ENCODE data around the gene PDGFC. TPM values are rescaled to one million over a fixed set of nuclear protein-coding genes. Genes with fewer than 3 reads are reported as not detected.

Gene PDGFC
- total RNA-seq, 1 experiment from 2014 or later, result 5.3 TPM

GRCh38 chr4:156913234-156913633 lies 58.4 kb downstream of the PDGFC start (continued):
- no peak for TF ChIP-seq HMGXB4 (CRISPR knock-in tag; IDR thresholded peaks at IDR 0.05)
- no peak for TF ChIP-seq CREB1 (CRISPR knock-in tag; IDR thresholded peaks at IDR 0.05)
- TF ChIP-seq, protein P1, sequence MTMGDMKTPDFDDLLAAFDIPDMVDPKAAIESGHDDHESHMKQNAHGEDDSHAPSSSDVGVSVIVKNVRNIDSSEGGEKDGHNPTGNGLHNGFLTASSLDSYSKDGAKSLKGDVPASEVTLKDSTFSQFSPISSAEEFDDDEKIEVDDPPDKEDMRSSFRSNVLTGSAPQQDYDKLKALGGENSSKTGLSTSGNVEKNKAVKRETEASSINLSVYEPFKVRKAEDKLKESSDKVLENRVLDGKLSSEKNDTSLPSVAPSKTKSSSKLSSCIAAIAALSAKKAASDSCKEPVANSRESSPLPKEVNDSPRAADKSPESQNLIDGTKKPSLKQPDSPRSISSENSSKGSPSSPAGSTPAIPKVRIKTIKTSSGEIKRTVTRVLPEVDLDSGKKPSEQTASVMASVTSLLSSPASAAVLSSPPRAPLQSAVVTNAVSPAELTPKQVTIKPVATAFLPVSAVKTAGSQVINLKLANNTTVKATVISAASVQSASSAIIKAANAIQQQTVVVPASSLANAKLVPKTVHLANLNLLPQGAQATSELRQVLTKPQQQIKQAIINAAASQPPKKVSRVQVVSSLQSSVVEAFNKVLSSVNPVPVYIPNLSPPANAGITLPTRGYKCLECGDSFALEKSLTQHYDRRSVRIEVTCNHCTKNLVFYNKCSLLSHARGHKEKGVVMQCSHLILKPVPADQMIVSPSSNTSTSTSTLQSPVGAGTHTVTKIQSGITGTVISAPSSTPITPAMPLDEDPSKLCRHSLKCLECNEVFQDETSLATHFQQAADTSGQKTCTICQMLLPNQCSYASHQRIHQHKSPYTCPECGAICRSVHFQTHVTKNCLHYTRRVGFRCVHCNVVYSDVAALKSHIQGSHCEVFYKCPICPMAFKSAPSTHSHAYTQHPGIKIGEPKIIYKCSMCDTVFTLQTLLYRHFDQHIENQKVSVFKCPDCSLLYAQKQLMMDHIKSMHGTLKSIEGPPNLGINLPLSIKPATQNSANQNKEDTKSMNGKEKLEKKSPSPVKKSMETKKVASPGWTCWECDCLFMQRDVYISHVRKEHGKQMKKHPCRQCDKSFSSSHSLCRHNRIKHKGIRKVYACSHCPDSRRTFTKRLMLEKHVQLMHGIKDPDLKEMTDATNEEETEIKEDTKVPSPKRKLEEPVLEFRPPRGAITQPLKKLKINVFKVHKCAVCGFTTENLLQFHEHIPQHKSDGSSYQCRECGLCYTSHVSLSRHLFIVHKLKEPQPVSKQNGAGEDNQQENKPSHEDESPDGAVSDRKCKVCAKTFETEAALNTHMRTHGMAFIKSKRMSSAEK (CRISPR knock-in tag; IDR thresholded peaks at IDR 0.05; ENCODE audit: borderline replicate concordance), result no peak
- no peak for TF ChIP-seq RORB (CRISPR knock-in tag; IDR thresholded peaks at IDR 0.05)
- no peak for TF ChIP-seq NR2C2 (CRISPR knock-in tag; IDR thresholded peaks at IDR 0.05)
- TF ChIP-seq, protein P2, sequence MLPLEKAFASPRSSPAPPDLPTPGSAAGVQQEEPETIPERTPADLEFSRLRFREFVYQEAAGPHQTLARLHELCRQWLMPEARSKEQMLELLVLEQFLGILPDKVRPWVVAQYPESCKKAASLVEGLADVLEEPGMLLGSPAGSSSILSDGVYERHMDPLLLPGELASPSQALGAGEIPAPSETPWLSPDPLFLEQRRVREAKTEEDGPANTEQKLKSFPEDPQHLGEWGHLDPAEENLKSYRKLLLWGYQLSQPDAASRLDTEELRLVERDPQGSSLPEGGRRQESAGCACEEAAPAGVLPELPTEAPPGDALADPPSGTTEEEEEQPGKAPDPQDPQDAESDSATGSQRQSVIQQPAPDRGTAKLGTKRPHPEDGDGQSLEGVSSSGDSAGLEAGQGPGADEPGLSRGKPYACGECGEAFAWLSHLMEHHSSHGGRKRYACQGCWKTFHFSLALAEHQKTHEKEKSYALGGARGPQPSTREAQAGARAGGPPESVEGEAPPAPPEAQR (CRISPR knock-in tag; IDR thresholded peaks at IDR 0.05), result no peak

DNA sequence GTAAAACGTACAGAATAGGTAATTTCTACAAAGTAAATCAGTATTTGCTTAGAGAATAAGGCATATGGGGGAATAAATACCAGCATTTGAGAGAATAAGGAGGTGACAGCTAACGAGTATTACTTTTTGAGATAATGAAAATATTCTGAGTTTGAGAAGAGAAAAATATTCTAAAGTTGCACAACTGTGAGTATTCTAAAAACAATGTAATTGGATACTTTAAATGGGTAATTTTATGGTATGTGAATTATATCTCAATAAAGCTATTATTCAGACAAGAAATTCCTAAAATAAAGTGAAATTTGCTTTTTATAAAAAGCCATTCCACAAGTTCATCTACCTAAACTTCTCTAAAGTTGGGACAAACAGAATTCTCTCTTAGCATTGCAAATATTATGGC lies 62.6 kb downstream of the PDGFC start:
- ChIA-PET POLR2A (no interaction called here), CTCF (no interaction called here)
- no peaks in the 10 kb centered on the region for H3K36me3 Mint-ChIP-seq
- ATAC-seq (no peak), DNase-seq (ENCODE audit: low spot score) (no peak)
- H3K4me3 Mint-ChIP-seq, result no peak overlapping the region
- peaks cover 6% of the 10 kb centered on the region for H3K9me3 Mint-ChIP-seq
- H3K4me1 Mint-ChIP-seq, result peaks cover 8% of the 10 kb centered on the region
- TF ChIP-seq NFATC4 (CRISPR knock-in tag; IDR thresholded peaks at IDR 0.05) (no peak), EMX1 (CRISPR knock-in tag; IDR thresholded peaks at IDR 0.05) (no peak), ZNF232 (CRISPR knock-in tag; IDR thresholded peaks at IDR 0.05) (no peak), IRF2 (CRISPR knock-in tag; IDR thresholded peaks at IDR 0.05; ENCODE audit: borderline replicate concordance, low read depth) (no peak), CREM (CRISPR knock-in tag; IDR thresholded peaks at IDR 0.05) (no peak), MYBL2 (CRISPR knock-in tag; IDR thresholded peaks at IDR 0.05) (no peak), ETV6 (CRISPR knock-in tag; IDR thresholded peaks at IDR 0.05) (no peak), NR3C1 (CRISPR knock-in tag; conservative IDR thresholded peaks at IDR 0.05; ENCODE audit: low read depth) (no peak)
- TF ChIP-seq, protein P3, sequence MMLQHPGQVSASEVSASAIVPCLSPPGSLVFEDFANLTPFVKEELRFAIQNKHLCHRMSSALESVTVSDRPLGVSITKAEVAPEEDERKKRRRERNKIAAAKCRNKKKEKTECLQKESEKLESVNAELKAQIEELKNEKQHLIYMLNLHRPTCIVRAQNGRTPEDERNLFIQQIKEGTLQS (CRISPR knock-in tag; conservative IDR thresholded peaks at IDR 0.05), result no peak
- TF ChIP-seq, protein P4, sequence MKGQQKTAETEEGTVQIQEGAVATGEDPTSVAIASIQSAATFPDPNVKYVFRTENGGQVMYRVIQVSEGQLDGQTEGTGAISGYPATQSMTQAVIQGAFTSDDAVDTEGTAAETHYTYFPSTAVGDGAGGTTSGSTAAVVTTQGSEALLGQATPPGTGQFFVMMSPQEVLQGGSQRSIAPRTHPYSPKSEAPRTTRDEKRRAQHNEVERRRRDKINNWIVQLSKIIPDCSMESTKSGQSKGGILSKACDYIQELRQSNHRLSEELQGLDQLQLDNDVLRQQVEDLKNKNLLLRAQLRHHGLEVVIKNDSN (CRISPR knock-in tag; IDR thresholded peaks at IDR 0.05), result no peak
- no peaks in the 10 kb centered on the region for H3K27me3 Mint-ChIP-seq (ENCODE audit: low read depth)
- no peak overlapping the region for H3K27ac Mint-ChIP-seq

DNA sequence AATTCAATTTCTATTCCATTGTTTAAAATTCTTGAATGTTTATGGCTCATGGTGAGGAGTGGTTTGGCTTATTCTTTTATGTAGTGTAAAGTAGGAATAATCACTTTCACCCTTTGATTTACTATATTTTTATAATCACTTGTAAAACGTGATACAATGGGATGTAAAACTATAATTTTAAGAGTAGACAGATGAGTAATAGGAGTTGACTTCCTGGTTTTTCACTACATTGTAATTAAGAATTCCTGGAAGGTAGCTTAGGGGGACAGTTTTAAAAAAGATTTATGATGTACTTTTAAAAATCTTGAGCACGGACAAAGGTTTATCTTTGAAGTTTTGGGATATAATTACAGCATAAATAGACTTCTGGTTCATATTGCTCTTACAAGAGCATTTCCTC lies 65.3 kb downstream of the PDGFC start:
- ChIA-PET POLR2A (no interaction called here), CTCF (no interaction called here)
- no peak overlapping the region for H3K27ac Mint-ChIP-seq
- no peak for DNase-seq (ENCODE audit: low spot score)
- H3K36me3 Mint-ChIP-seq, result no peaks in the 10 kb centered on the region
- H3K9me3 Mint-ChIP-seq, result no peaks in the 10 kb centered on the region
- no peak overlapping the region for H3K4me3 Mint-ChIP-seq
- H3K4me1 Mint-ChIP-seq, result peaks cover 8% of the 10 kb centered on the region
- ATAC-seq, result no peak
- no peaks in the 10 kb centered on the region for H3K27me3 Mint-ChIP-seq (ENCODE audit: low read depth)
- TF ChIP-seq TEAD1 (CRISPR knock-in tag; IDR thresholded peaks at IDR 0.05) (no peak), NR2C2 (CRISPR knock-in tag; IDR thresholded peaks at IDR 0.05) (no peak), PRRX2 (CRISPR knock-in tag; IDR thresholded peaks at IDR 0.05) (no peak), SMAD3 (CRISPR knock-in tag; IDR thresholded peaks at IDR 0.05; ENCODE audit: borderline replicate concordance) (no peak)
- TF ChIP-seq, protein P4 (CRISPR knock-in tag; IDR thresholded peaks at IDR 0.05), result no peak
- TF ChIP-seq, protein P5, sequence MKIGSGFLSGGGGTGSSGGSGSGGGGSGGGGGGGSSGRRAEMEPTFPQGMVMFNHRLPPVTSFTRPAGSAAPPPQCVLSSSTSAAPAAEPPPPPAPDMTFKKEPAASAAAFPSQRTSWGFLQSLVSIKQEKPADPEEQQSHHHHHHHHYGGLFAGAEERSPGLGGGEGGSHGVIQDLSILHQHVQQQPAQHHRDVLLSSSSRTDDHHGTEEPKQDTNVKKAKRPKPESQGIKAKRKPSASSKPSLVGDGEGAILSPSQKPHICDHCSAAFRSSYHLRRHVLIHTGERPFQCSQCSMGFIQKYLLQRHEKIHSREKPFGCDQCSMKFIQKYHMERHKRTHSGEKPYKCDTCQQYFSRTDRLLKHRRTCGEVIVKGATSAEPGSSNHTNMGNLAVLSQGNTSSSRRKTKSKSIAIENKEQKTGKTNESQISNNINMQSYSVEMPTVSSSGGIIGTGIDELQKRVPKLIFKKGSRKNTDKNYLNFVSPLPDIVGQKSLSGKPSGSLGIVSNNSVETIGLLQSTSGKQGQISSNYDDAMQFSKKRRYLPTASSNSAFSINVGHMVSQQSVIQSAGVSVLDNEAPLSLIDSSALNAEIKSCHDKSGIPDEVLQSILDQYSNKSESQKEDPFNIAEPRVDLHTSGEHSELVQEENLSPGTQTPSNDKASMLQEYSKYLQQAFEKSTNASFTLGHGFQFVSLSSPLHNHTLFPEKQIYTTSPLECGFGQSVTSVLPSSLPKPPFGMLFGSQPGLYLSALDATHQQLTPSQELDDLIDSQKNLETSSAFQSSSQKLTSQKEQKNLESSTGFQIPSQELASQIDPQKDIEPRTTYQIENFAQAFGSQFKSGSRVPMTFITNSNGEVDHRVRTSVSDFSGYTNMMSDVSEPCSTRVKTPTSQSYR (CRISPR knock-in tag; IDR thresholded peaks at IDR 0.05), result no peak
- TF ChIP-seq, protein P6, sequence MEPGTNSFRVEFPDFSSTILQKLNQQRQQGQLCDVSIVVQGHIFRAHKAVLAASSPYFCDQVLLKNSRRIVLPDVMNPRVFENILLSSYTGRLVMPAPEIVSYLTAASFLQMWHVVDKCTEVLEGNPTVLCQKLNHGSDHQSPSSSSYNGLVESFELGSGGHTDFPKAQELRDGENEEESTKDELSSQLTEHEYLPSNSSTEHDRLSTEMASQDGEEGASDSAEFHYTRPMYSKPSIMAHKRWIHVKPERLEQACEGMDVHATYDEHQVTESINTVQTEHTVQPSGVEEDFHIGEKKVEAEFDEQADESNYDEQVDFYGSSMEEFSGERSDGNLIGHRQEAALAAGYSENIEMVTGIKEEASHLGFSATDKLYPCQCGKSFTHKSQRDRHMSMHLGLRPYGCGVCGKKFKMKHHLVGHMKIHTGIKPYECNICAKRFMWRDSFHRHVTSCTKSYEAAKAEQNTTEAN (CRISPR knock-in tag; IDR thresholded peaks at IDR 0.05), result no peak

Data from WTC11 (cell line).